Measurements from ENCODE around the gene NUP93.

- TF ChIP-seq CTCF (IDR thresholded peaks at IDR 0.05 in 8 of 11, conservative IDR thresholded peaks at IDR 0.05 in 3 of 11) (no peak), POLR2AphosphoS5 (IDR thresholded peaks at IDR 0.05) (no peak)
Measured at GRCh38 chr16:56711862-56712261, 18.1 kb upstream of the NUP93 start.

All from spleen (tissue), 7 donors.